GM12878 (cell line): ENCODE measurements around the gene NFKBIE. TPM values are rescaled to one million over a fixed set of nuclear protein-coding genes. Genes with fewer than 3 reads are reported as not detected.

Experiments
- ATAC-seq: fragments of 200-7000 bp; cut with Tn5 transposase; 3 replicates; pipeline ENCODE4 v1.9.1; 2020; ENCODE audit warnings: mild to moderate bottlenecking, moderate library complexity
- BruUV-seq: library from RNA; stranded (reverse); fragments of 400-500 nt; replicated peaks from 2 replicates; lab custom pipeline; 2021; lab: Mats Ljungman, UMichigan
- CTCF ChIA-PET: fragments of 300-600 bp; sonication (Branson Sonifier 250); formaldehyde crosslinking; extraction: SDS; loops from one replicate; lab custom pipeline; 2021; ENCODE audit warnings: inconsistent platforms; lab: Yijun Ruan, JAX
- POLR2A ChIA-PET: fragments of 350-600 bp; formaldehyde crosslinking; extraction: SDS; loops from one replicate; lab custom pipeline; 2021; ENCODE audit warnings: inconsistent platforms; lab: Charles Lee
- RAD21 ChIA-PET: fragments of 300-600 bp; sonication (Branson Sonifier 250); formaldehyde crosslinking; loops from one replicate; lab custom pipeline; 2023; ENCODE audit warnings: antibody characterized with exemption; ENCODE audit not compliant: unreplicated experiment; lab: Charles Lee
- SMC1A ChIA-PET: fragments of 300-600 bp; sonication (Branson Sonifier 250); formaldehyde crosslinking; loops from one replicate; lab custom pipeline; 2023; ENCODE audit not compliant: unreplicated experiment, uncharacterized antibody; lab: Charles Lee
- DNase-seq: peaks from one replicate; pipeline ENCODE4 v3.0.0-alpha.2; 2011; ENCODE audit warnings: low read depth, low spot score
- FAIRE-seq: peaks from 3 replicates; lab custom pipeline; 2011; peaks lifted over from hg19 to GRCh38; lab: Jason Lieb, UNC
- H2AFZ ChIP-seq: 2 replicates; pipeline ENCODE4 v1.6.0; 2011; ENCODE audit warnings: low read depth, low read length, control low read depth; ENCODE audit not compliant: control insufficient read depth
- H3K27ac ChIP-seq: 2 replicates; pipeline ENCODE4 v1.5.1; 2011; ENCODE audit warnings: control low read depth; ENCODE audit not compliant: control insufficient read depth, insufficient read depth
- H3K27me3 ChIP-seq, 2 experiments: replicated peaks in 1 of 2; 2 replicates each; pipeline versions ENCODE4 v1.6.0 to v1.6.1; 2011; ENCODE audit warnings: low read length in 1 of 2; ENCODE audit not compliant: control insufficient read depth in 2 of 2, insufficient read depth in 2 of 2
- H3K36me3 ChIP-seq, 2 experiments: 2 replicates each; pipeline ENCODE4 v1.5.1; 2011; ENCODE audit warnings: low read length in 1 of 2; ENCODE audit not compliant: control insufficient read depth in 2 of 2, insufficient read depth in 2 of 2
- H3K4me1 ChIP-seq: 2 replicates; pipeline ENCODE4 v1.6.1; 2011; ENCODE audit warnings: mild to moderate bottlenecking, low read length, moderate library complexity, mixed read lengths; ENCODE audit not compliant: control insufficient read depth, insufficient read depth
- H3K4me2 ChIP-seq: 2 replicates; pipeline ENCODE4 v1.6.0; 2011; ENCODE audit warnings: control low read depth; ENCODE audit not compliant: control insufficient read depth, insufficient read depth
- H3K4me3 ChIP-seq: fragments of 200-600 bp; sonication (generic); 2 replicates; pipeline ENCODE4 v1.5.1; 2016
- H3K79me2 ChIP-seq: 2 replicates; pipeline ENCODE4 v1.6.0; 2011; ENCODE audit warnings: low read length; ENCODE audit not compliant: control insufficient read depth, insufficient read depth
- H3K9ac ChIP-seq: 2 replicates; pipeline ENCODE4 v1.8.0; 2011; ENCODE audit warnings: low read length, control low read depth, mixed read lengths; ENCODE audit not compliant: control insufficient read depth, insufficient read depth
- H3K9me3 ChIP-seq: replicated peaks from 3 replicates; pipeline ENCODE4 v1.5.1; 2011; ENCODE audit warnings: mild to moderate bottlenecking, low read length; ENCODE audit not compliant: control insufficient read depth, insufficient read depth
- H4K20me1 ChIP-seq: 2 replicates; pipeline ENCODE4 v1.6.0; 2011; ENCODE audit not compliant: control insufficient read depth, insufficient read depth
- ATF3 ChIP-seq: IDR thresholded peaks from 2 replicates; pipeline ENCODE4 v1.6.1; 2011; ENCODE audit warnings: low read depth, mild to moderate bottlenecking, low read length, moderate library complexity, borderline replicate concordance; ENCODE audit errors: extremely low read depth
- CHD4 ChIP-seq: fragments of 200-600 bp; sonication (generic); IDR thresholded peaks from 2 replicates; pipeline ENCODE4 v1.6.1; 2016; ENCODE audit warnings: mild to moderate bottlenecking
- CUX1 ChIP-seq: IDR thresholded peaks from 2 replicates; pipeline ENCODE4 v1.6.1; 2012; ENCODE audit warnings: improper control_type of control experiment, low read depth, low read length; ENCODE audit not compliant: insufficient replicate concordance
- FOS ChIP-seq: IDR thresholded peaks from 3 replicates; pipeline ENCODE4 v1.6.1; 2011; ENCODE audit warnings: borderline replicate concordance; ENCODE audit not compliant: insufficient read length; ENCODE audit errors: extremely low read depth
- MEF2A ChIP-seq: IDR thresholded peaks from 2 replicates; pipeline ENCODE4 v1.6.1; 2011; ENCODE audit warnings: low read depth, mild to moderate bottlenecking, low read length, moderate library complexity; ENCODE audit not compliant: insufficient read depth
- MEF2B ChIP-seq: fragments of 450-650 bp; IDR thresholded peaks from 2 replicates; pipeline ENCODE4 v1.6.1; 2018; ENCODE audit warnings: mild to moderate bottlenecking, moderate library complexity; ENCODE audit not compliant: partially characterized antibody, poor library complexity, severe bottlenecking
- NR2C1 ChIP-seq: fragments of 450-650 bp; IDR thresholded peaks from 2 replicates; pipeline ENCODE4 v1.6.1; 2017; ENCODE audit warnings: antibody characterized with exemption, mild to moderate bottlenecking, moderate library complexity
- PBX3 ChIP-seq: IDR thresholded peaks from 2 replicates; pipeline ENCODE4 v1.6.1; 2011; ENCODE audit warnings: mild to moderate bottlenecking, low read depth, low read length, moderate library complexity; ENCODE audit not compliant: insufficient replicate concordance
- PKNOX1 ChIP-seq: fragments of 450-650 bp; IDR thresholded peaks from 2 replicates; pipeline ENCODE4 v1.6.1; 2016; ENCODE audit warnings: mild to moderate bottlenecking
- SUZ12 ChIP-seq: fragments of 200-600 bp; sonication (generic); IDR thresholded peaks from one replicate; pipeline ENCODE4 v1.6.1; 2018; ENCODE audit warnings: antibody characterized with exemption, mild to moderate bottlenecking; ENCODE audit not compliant: unreplicated experiment
- TCF12 ChIP-seq: IDR thresholded peaks from 2 replicates; pipeline ENCODE4 v1.6.1; 2011; ENCODE audit warnings: low read depth, mild to moderate bottlenecking, low read length
- ZNF217 ChIP-seq: fragments of 450-650 bp; IDR thresholded peaks from 2 replicates; pipeline ENCODE4 v1.6.1; 2017; ENCODE audit warnings: antibody characterized with exemption, mild to moderate bottlenecking
- ZNF24 ChIP-seq: fragments of 450-650 bp; IDR thresholded peaks from 2 replicates; pipeline ENCODE4 v1.6.1; 2017; ENCODE audit warnings: antibody characterized with exemption, mild to moderate bottlenecking
- ZNF274 ChIP-seq: IDR thresholded peaks from one replicate; pipeline ENCODE4 v1.8.0; 2011; ENCODE audit not compliant: insufficient read length, insufficient read depth
- WGBS: methylation state at CpG from one replicate; pipeline ENCODE4 v1.1.6; 2016; ENCODE audit warnings: low lambda C conversion rate; ENCODE audit not compliant: insufficient replicate concordance, insufficient coverage; ENCODE audit errors: missing lambda C conversion rate; 5-methylcytosine and 5-hydroxymethylcytosine counted together
- in situ Hi-C: fragments of 300-500 bp; cut with MboI; formaldehyde crosslinking; loops from 9 replicates; pipeline ENCODE4 v1.14.3; 2018; ENCODE audit warnings: mixed read lengths
- intact Hi-C: fragments of 100-400 bp; cut with micrococcal nuclease; formaldehyde crosslinking; loops from one replicate; pipeline ENCODE4 v1.14.2; 2022; ENCODE audit not compliant: unreplicated experiment
- polyA plus RNA-seq, 11 experiments: library from polyadenylated mRNA; depleted of rRNA in 4 of 11; unstranded in 6 of 11; stranded (reverse) in 5 of 11; fragments of >200 nt; fragmentation: Nextera tagmentation in 4 of 11; fragmentation: Illumina TruSeq in 1 of 11; extraction: Ambion mirVana in 4 of 11; extraction: Trizol in 1 of 11; gene quantifications; 1 replicate in 1 of 11; 2 replicates in 10 of 11; pipeline versions ENCODE4 v1.2.1 to v1.2.3, GENCODE V29; 2011 to 2016; ENCODE audit warnings: inconsistent platforms in 2 of 11, missing spikeins in 2 of 11, low read depth in 1 of 11
- total RNA-seq, 4 experiments: library from RNA; depleted of rRNA in 3 of 4; stranded (reverse); fragments of >200 nt in 3 of 4; fragmentation: Illumina TruSeq in 1 of 4; extraction: Trizol in 1 of 4; gene quantifications; 2 replicates each; pipeline versions ENCODE4 v1.2.1 to v1.2.3, GENCODE V29; 2013 to 2021

Gene NFKBIE
- total and polyA plus RNA-seq, 10 of the 15 experiments (the other 5 are each of a cell fraction or from before 2014, with no cell fraction given) = 10.4 to 106 (median 38.8) TPM

GRCh38 chr6:44271914-44272313 lies 6.6 kb upstream of the NFKBIE start:
- H3K4me3 ChIP-seq = no peak overlapping the region
- ChIA-PET CTCF (interaction anchor here (1.4 to 1.9 kb wide), 2 partner anchors 18 to 34 kb away, joined by 4 read pairs; no protein-coding TSS in a partner anchor), RAD21 (no interaction called here), SMC1A (no interaction called here), POLR2A (no interaction called here)
- no peak overlapping the region for H2AFZ ChIP-seq
- in situ Hi-C loops = no loop called here
- peaks cover 10% of the 10 kb centered on the region for H3K4me1 ChIP-seq
- no peak overlapping the region for H3K4me2 ChIP-seq
- FAIRE-seq (no peak), DNase-seq (no peak), ATAC-seq (no peak)
- H3K79me2 ChIP-seq = no peaks in the 10 kb centered on the region
- BruUV-seq = no TSS peak
- 68% methylated on average over 3 of the region's 3 CpGs for WGBS
- intact Hi-C loops = no loop called here
- H4K20me1 ChIP-seq = no peaks in the 10 kb centered on the region
- no peak overlapping the region for H3K27ac ChIP-seq
- no peak overlapping the region for H3K9ac ChIP-seq
- H3K27me3 ChIP-seq = peaks cover 4 to 15% of the 10 kb centered on the region in 2 experiments; a peak in 3 of 4 replicates
- H3K36me3 ChIP-seq = no peaks in the 10 kb centered on the region
- H3K9me3 ChIP-seq = no peaks in the 10 kb centered on the region
- TF ChIP-seq NR2C1 (no peak), CUX1 (no peak), MEF2A (no peak), MEF2B (no peak), TCF12 (no peak), SUZ12 (no peak), ATF3 (no peak), CHD4 (no peak), ZNF217 (no peak), PBX3 (no peak), ZNF24 (no peak), ZNF274 (no peak), FOS (no peak), PKNOX1 (no peak)
